Kidney epithelial cell (primary cell): ENCODE results near the gene WASHC3. TPM values are rescaled to one million over a fixed set of nuclear protein-coding genes. Genes with fewer than 3 reads are reported as not detected.

Experiments
- DNase-seq: peaks from one replicate; pipeline ENCODE4 v3.0.0-alpha.2; 2010; ENCODE audit warnings: low read depth
- H3K27me3 ChIP-seq: 2 replicates; pipeline ENCODE4 v1.6.0; 2011; ENCODE audit warnings: low read length; ENCODE audit not compliant: control insufficient read depth, insufficient read depth
- H3K36me3 ChIP-seq: 2 replicates; pipeline ENCODE4 v1.5.1; 2011; ENCODE audit warnings: low read length; ENCODE audit not compliant: control insufficient read depth, insufficient read depth
- H3K4me3 ChIP-seq: 2 replicates; pipeline ENCODE4 v1.5.1; 2011; ENCODE audit warnings: low read depth, mild to moderate bottlenecking, control low read depth, low read length
- total RNA-seq: library from RNA; depleted of rRNA; stranded (reverse); fragments of >200 nt; gene quantifications from 2 replicates; pipeline ENCODE4 v1.2.3, GENCODE V29; 2015
- TF ChIP-seq, protein P1 (sequence below): IDR thresholded peaks from 2 replicates; pipeline ENCODE4 v1.5.1; 2011; ENCODE audit warnings: mild to moderate bottlenecking, moderate library complexity, low read length, control low read depth, inconsistent platforms; ENCODE audit not compliant: insufficient read depth, poor library complexity, severe bottlenecking

WASHC3 gene
- total RNA-seq, 1 donor from 2014 or later: 45.8 TPM

DNA sequence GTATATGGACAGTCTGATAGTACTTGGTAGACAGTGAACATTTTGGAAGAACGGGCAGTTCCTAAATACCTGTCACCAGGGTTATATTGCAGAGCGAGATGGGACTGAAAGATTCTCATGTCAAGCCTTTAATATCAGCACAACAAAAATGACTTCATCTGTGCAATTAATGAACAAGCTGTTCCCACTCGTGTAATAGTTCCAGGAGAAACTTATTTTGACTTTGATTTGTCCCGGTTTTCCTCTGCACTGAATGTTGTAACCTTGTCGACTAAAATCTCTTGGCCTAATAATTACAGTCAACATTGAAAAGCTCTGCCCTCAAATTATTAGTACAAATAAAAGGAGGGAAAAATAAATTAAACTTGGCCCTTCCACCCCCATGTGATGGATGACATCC is 79.5 kb downstream of the WASHC3 start:
- TF ChIP-seq, protein P1, sequence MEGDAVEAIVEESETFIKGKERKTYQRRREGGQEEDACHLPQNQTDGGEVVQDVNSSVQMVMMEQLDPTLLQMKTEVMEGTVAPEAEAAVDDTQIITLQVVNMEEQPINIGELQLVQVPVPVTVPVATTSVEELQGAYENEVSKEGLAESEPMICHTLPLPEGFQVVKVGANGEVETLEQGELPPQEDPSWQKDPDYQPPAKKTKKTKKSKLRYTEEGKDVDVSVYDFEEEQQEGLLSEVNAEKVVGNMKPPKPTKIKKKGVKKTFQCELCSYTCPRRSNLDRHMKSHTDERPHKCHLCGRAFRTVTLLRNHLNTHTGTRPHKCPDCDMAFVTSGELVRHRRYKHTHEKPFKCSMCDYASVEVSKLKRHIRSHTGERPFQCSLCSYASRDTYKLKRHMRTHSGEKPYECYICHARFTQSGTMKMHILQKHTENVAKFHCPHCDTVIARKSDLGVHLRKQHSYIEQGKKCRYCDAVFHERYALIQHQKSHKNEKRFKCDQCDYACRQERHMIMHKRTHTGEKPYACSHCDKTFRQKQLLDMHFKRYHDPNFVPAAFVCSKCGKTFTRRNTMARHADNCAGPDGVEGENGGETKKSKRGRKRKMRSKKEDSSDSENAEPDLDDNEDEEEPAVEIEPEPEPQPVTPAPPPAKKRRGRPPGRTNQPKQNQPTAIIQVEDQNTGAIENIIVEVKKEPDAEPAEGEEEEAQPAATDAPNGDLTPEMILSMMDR: no peak
- Histone ChIP-seq H3K36me3 (no peaks in the 10 kb centered on the region), H3K4me3 (no peak overlapping the region), H3K27me3 (no peaks in the 10 kb centered on the region)
- DNase-seq: no peak

DNA sequence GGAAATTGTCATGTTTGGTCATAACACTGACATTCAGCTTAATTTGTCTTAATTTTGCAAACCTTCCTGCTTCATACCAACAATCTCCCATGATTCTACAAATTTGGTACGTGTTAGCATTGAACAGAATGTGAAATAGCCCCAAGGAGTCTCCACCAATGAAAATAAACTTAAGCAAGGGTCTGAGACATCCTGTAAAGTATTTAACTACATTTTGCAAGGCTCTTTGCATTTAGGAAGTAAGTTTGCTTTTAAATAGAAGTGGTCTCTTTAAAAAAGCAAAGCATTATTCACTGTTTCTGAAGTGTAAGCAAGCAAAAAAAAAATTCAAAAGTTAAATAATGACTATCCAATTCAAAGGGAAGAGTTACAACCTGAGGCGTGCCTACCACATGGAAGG is 79.9 kb downstream of the WASHC3 start:
- no peaks in the 10 kb centered on the region for H3K36me3 ChIP-seq
- H3K4me3 ChIP-seq: no peak overlapping the region
- TF ChIP-seq, protein P1: no peak
- DNase-seq: no peak
- H3K27me3 ChIP-seq: no peaks in the 10 kb centered on the region

DNA sequence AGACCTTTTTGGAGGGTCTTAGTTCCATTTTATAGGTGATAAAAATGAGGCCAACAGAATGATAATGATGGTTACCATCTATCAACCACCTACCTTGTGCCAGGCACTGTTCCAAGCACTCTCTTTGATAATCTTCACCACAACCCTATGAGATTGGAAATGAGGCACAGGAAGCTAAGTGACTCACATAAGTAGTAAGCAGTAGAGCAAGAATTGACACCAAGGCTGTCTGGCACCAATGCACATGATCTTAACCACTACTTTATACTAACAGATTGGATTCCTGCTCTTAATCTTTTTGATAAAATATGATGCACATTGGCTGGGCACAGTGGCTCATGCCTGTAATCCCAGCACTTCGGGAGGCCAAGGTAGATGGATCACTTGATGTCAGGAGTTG is 93.0 kb downstream of the WASHC3 start:
- Histone ChIP-seq H3K36me3 (no peaks in the 10 kb centered on the region), H3K27me3 (no peaks in the 10 kb centered on the region), H3K4me3 (no peak overlapping the region)
- TF ChIP-seq, protein P1: no peak
- no peak for DNase-seq

DNA sequence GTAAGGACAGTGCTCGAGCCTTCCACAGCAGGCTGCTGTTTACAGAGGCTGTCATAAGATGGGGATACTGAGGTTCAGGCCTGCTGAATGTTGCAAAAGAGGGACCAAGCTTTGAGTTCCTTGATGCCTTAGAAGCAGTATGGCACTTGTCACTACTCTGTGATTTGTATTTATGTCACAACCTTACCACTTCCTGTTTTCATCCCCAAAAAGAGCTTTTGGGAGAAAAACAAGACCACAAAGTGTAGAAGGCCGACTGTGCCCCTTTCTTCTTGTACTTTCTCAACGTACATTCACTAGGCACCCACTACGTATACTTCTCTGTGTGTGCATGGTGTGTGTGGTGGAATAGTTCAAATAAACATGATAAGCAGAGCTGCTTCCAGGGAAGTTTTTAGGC is 94.3 kb downstream of the WASHC3 start:
- Histone ChIP-seq H3K36me3 (no peaks in the 10 kb centered on the region), H3K27me3 (no peaks in the 10 kb centered on the region), H3K4me3 (no peak overlapping the region)
- TF ChIP-seq, protein P1: no peak
- no peak for DNase-seq

GRCh38 chr12:101966496-101966895 is 95.3 kb downstream of the WASHC3 start:
- no peak overlapping the region for H3K4me3 ChIP-seq
- TF ChIP-seq, protein P1: no peak

DNA sequence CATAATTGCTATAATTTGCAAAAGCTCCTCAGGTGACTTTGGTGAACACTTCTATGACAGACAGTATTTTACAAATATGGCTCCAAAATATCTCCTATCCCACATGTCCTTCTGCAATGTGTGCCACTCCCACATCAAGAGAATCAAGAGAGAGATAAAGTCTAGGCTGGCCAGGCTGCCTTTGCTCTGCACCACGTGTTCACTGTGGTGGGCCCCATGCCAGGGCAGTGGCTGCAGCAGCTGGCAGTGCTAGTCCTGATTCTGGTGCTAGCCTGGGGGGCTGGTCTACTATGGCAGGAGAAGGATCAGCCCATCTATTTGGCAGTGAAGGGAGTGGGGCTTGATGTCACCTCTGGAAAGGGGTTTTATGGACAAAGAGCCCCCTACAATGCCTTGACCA is 98.1 kb downstream of the WASHC3 start:
- TF ChIP-seq, protein P1: no peak
- DNase-seq: no peak
- H3K36me3 ChIP-seq: no peaks in the 10 kb centered on the region

More at GRCh38 chr12:101966496-101966895, 95.3 kb downstream of the WASHC3 start:
- DNase-seq: no peak
- H3K27me3 ChIP-seq: no peaks in the 10 kb centered on the region
- H3K36me3 ChIP-seq: no peaks in the 10 kb centered on the region

More for the DNA sequence above, 98.1 kb downstream of the WASHC3 start:
- Histone ChIP-seq H3K27me3 (no peaks in the 10 kb centered on the region), H3K4me3 (no peak overlapping the region)
